NCI-H2227 treated with DMSO at 0.1 percent for 48 hours (cell line): ENCODE results near the gene WIPF1.

Experiments used
- DNase-seq: peaks from one replicate; lab custom pipeline; 2025; lab: John Stamatoyannopoulos, UW

The WIPF1 gene

GRCh38 chr2:174597345-174598047, at the start of gene WIPF1:
WIPF1 (minus strand) TSS chr2:174597804; CDS start chr2:174585573, 12,231 bp downstream.
- DNase-seq = no peak

GRCh38 chr2:174645296-174645695, 47.7 kb upstream of the WIPF1 start:
- no peak for DNase-seq

GRCh38 chr2:174644406-174644805, 46.8 kb upstream of the WIPF1 start:
- no peak for DNase-seq

- DNase-seq = no peak
These were observed 45.8 kb upstream of the WIPF1 start for GRCh38 chr2:174643356-174643755.

GRCh38 chr2:174641168-174641567, 43.6 kb upstream of the WIPF1 start:
- no peak for DNase-seq

GRCh38 chr2:174636987-174637386, 39.4 kb upstream of the WIPF1 start:
- no peak for DNase-seq

GRCh38 chr2:174635776-174636404, 38.3 kb upstream of the WIPF1 start:
- no peak for DNase-seq

- no peak for DNase-seq
These were observed 37.5 kb upstream of the WIPF1 start for GRCh38 chr2:174635015-174635593.

GRCh38 chr2:174634130-174635014, 36.8 kb upstream of the WIPF1 start:
- no peak for DNase-seq

- no peak for DNase-seq
These were observed 36.0 kb upstream of the WIPF1 start for GRCh38 chr2:174633623-174633930.

- no peak for DNase-seq
These were observed 35.4 kb upstream of the WIPF1 start for GRCh38 chr2:174632841-174633622.

GRCh38 chr2:174631009-174631981, 33.7 kb upstream of the WIPF1 start:
- DNase-seq = no peak

GRCh38 chr2:174630107-174630506, 32.5 kb upstream of the WIPF1 start:
- no peak for DNase-seq

- DNase-seq = no peak
These were observed 31.9 kb upstream of the WIPF1 start for GRCh38 chr2:174629506-174629905.

GRCh38 chr2:174628528-174629169, 31.0 kb upstream of the WIPF1 start:
- no peak for DNase-seq

- no peak for DNase-seq
These were observed 29.6 kb upstream of the WIPF1 start for GRCh38 chr2:174627216-174627615.

- DNase-seq = no peak
These were observed 27.4 kb upstream of the WIPF1 start for GRCh38 chr2:174624895-174625430.

GRCh38 chr2:174623690-174624089, 26.1 kb upstream of the WIPF1 start:
- DNase-seq = no peak

GRCh38 chr2:174623106-174623637, 25.6 kb upstream of the WIPF1 start:
- DNase-seq = no peak

GRCh38 chr2:174621323-174621722, 23.7 kb upstream of the WIPF1 start:
- DNase-seq = no peak
